Measurements from ENCODE around the gene LPIN1. TPM values are rescaled to one million over a fixed set of nuclear protein-coding genes. Genes with fewer than 3 reads are reported as not detected.
A peak's percentile ranks its signal among the peaks of the same experiment; 100 is the strongest.
"Not testable (repeated sequence)": the region's sequence is repeated elsewhere in the genome, so short reads cannot be mapped to it uniquely, and the experiment has no call there.

Gene LPIN1
- total RNA-seq, 1 experiment from 2014 or later, result 13.9 TPM

DNA sequence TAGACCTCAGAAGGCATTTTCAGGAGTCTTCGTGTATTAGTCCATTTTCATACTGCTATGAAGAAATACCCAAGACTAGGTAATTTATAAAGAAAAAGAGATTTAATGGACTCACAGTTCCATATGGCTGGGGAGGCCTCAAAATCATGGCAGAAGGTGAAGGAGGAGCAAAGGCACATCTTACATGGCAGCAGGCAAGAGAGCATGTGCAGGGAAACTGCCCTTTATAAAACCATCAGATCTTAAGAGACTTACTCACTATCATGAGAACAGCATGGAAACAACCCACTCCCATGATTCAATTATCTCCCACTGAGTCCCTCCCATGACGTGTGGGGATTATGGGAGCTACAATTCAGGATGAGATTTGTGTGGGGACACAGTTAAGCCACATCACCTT, 101.5 kb downstream of the LPIN1 start:
- Mint-ChIP-seq H3K36me3 (peaks cover 19% of the 10 kb centered on the region), H3K4me1 (peaks cover 11% of the 10 kb centered on the region), H3K9me3 (peaks cover 33% of the 10 kb centered on the region)
- CTCF ChIA-PET, result interaction anchor here (0.6 kb wide), 1 partner anchor 19 kb away, joined by 3 read pairs; no protein-coding TSS in a partner anchor
- DNase-seq (ENCODE audit: low spot score); H3K27me3 Mint-ChIP-seq (ENCODE audit: low read depth); POLR2A ChIA-PET; H3K27ac Mint-ChIP-seq; ATAC-seq; H3K4me3 Mint-ChIP-seq: not testable (repeated sequence)

DNA sequence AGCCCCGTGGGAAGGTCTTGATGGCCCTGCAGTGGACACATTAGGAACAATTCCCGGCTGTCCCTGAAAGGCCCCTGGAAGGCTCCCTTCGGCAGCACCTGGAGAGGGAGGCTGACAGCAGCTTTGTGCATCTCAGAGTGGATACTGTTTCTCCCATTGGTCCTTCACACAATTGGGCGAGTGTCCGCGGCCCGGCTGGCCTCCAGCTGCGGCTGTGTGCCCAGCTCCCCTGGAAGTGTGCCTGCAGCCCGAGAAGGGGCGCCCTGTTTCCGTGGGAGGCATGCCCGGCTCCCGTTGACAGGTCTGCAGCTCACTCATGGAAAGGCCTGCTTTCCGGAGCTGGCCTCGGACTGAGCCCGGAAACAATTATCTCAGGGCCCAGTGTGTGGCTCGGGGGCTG, 103.7 kb downstream of the LPIN1 start:
- Mint-ChIP-seq H3K27ac (no peak overlapping the region), H3K4me1 (peaks cover 11% of the 10 kb centered on the region), H3K27me3 (ENCODE audit: low read depth) (no peaks in the 10 kb centered on the region), H3K4me3 (no peak overlapping the region; the same call in 1 of the 2 replicates), H3K9me3 (peaks cover 30% of the 10 kb centered on the region), H3K36me3 (peaks cover 19% of the 10 kb centered on the region)
- ChIA-PET CTCF (interaction anchor here (1.2 to 2.2 kb wide), 4 partner anchors 14 to 246 kb away, joined by 3 to 8 read pairs (median 4); no protein-coding TSS in a partner anchor), POLR2A (no interaction called here)
- TF ChIP-seq ATF1 (CRISPR knock-in tag; IDR thresholded peaks at IDR 0.05) (no peak), IRF2 (CRISPR knock-in tag; IDR thresholded peaks at IDR 0.05; ENCODE audit: borderline replicate concordance, low read depth) (no peak), JUN (CRISPR knock-in tag; IDR thresholded peaks at IDR 0.05) (no peak), RORB (CRISPR knock-in tag; IDR thresholded peaks at IDR 0.05) (no peak), GTF2I (CRISPR knock-in tag; conservative IDR thresholded peaks at IDR 0.05) (no peak), NR2C2 (CRISPR knock-in tag; IDR thresholded peaks at IDR 0.05) (no peak), NR3C1 (CRISPR knock-in tag; conservative IDR thresholded peaks at IDR 0.05; ENCODE audit: low read depth) (no peak), ELF4 (CRISPR knock-in tag; IDR thresholded peaks at IDR 0.05; ENCODE audit: low read depth) (no peak), ZNF396 (CRISPR knock-in tag; IDR thresholded peaks at IDR 0.05; ENCODE audit: borderline replicate concordance) (no peak), ZNF219 (CRISPR knock-in tag; IDR thresholded peaks at IDR 0.05; ENCODE audit: borderline replicate concordance) (no peak), NFYB (CRISPR knock-in tag; conservative IDR thresholded peaks at IDR 0.05; ENCODE audit: low read depth) (no peak)
- TF ChIP-seq, protein P1, sequence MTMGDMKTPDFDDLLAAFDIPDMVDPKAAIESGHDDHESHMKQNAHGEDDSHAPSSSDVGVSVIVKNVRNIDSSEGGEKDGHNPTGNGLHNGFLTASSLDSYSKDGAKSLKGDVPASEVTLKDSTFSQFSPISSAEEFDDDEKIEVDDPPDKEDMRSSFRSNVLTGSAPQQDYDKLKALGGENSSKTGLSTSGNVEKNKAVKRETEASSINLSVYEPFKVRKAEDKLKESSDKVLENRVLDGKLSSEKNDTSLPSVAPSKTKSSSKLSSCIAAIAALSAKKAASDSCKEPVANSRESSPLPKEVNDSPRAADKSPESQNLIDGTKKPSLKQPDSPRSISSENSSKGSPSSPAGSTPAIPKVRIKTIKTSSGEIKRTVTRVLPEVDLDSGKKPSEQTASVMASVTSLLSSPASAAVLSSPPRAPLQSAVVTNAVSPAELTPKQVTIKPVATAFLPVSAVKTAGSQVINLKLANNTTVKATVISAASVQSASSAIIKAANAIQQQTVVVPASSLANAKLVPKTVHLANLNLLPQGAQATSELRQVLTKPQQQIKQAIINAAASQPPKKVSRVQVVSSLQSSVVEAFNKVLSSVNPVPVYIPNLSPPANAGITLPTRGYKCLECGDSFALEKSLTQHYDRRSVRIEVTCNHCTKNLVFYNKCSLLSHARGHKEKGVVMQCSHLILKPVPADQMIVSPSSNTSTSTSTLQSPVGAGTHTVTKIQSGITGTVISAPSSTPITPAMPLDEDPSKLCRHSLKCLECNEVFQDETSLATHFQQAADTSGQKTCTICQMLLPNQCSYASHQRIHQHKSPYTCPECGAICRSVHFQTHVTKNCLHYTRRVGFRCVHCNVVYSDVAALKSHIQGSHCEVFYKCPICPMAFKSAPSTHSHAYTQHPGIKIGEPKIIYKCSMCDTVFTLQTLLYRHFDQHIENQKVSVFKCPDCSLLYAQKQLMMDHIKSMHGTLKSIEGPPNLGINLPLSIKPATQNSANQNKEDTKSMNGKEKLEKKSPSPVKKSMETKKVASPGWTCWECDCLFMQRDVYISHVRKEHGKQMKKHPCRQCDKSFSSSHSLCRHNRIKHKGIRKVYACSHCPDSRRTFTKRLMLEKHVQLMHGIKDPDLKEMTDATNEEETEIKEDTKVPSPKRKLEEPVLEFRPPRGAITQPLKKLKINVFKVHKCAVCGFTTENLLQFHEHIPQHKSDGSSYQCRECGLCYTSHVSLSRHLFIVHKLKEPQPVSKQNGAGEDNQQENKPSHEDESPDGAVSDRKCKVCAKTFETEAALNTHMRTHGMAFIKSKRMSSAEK (CRISPR knock-in tag; IDR thresholded peaks at IDR 0.05; ENCODE audit: borderline replicate concordance), result no peak
- TF ChIP-seq, protein P2, sequence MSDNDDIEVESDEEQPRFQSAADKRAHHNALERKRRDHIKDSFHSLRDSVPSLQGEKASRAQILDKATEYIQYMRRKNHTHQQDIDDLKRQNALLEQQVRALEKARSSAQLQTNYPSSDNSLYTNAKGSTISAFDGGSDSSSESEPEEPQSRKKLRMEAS (CRISPR knock-in tag; IDR thresholded peaks at IDR 0.05), result no peak
- TF ChIP-seq, protein P3, sequence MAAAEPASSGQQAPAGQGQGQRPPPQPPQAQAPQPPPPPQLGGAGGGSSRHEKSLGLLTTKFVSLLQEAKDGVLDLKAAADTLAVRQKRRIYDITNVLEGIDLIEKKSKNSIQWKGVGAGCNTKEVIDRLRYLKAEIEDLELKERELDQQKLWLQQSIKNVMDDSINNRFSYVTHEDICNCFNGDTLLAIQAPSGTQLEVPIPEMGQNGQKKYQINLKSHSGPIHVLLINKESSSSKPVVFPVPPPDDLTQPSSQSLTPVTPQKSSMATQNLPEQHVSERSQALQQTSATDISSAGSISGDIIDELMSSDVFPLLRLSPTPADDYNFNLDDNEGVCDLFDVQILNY (CRISPR knock-in tag; IDR thresholded peaks at IDR 0.05), result no peak
- TF ChIP-seq, protein P4, sequence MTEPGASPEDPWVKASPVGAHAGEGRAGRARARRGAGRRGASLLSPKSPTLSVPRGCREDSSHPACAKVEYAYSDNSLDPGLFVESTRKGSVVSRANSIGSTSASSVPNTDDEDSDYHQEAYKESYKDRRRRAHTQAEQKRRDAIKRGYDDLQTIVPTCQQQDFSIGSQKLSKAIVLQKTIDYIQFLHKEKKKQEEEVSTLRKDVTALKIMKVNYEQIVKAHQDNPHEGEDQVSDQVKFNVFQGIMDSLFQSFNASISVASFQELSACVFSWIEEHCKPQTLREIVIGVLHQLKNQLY (CRISPR knock-in tag; IDR thresholded peaks at IDR 0.05), result no peak
- TF ChIP-seq, protein P5, sequence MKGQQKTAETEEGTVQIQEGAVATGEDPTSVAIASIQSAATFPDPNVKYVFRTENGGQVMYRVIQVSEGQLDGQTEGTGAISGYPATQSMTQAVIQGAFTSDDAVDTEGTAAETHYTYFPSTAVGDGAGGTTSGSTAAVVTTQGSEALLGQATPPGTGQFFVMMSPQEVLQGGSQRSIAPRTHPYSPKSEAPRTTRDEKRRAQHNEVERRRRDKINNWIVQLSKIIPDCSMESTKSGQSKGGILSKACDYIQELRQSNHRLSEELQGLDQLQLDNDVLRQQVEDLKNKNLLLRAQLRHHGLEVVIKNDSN (CRISPR knock-in tag; IDR thresholded peaks at IDR 0.05), result no peak
- TF ChIP-seq, protein P6, sequence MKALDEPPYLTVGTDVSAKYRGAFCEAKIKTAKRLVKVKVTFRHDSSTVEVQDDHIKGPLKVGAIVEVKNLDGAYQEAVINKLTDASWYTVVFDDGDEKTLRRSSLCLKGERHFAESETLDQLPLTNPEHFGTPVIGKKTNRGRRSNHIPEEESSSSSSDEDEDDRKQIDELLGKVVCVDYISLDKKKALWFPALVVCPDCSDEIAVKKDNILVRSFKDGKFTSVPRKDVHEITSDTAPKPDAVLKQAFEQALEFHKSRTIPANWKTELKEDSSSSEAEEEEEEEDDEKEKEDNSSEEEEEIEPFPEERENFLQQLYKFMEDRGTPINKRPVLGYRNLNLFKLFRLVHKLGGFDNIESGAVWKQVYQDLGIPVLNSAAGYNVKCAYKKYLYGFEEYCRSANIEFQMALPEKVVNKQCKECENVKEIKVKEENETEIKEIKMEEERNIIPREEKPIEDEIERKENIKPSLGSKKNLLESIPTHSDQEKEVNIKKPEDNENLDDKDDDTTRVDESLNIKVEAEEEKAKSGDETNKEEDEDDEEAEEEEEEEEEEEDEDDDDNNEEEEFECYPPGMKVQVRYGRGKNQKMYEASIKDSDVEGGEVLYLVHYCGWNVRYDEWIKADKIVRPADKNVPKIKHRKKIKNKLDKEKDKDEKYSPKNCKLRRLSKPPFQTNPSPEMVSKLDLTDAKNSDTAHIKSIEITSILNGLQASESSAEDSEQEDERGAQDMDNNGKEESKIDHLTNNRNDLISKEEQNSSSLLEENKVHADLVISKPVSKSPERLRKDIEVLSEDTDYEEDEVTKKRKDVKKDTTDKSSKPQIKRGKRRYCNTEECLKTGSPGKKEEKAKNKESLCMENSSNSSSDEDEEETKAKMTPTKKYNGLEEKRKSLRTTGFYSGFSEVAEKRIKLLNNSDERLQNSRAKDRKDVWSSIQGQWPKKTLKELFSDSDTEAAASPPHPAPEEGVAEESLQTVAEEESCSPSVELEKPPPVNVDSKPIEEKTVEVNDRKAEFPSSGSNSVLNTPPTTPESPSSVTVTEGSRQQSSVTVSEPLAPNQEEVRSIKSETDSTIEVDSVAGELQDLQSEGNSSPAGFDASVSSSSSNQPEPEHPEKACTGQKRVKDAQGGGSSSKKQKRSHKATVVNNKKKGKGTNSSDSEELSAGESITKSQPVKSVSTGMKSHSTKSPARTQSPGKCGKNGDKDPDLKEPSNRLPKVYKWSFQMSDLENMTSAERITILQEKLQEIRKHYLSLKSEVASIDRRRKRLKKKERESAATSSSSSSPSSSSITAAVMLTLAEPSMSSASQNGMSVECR (CRISPR knock-in tag; IDR thresholded peaks at IDR 0.05; ENCODE audit: borderline replicate concordance), result no peak
- TF ChIP-seq, protein P7, sequence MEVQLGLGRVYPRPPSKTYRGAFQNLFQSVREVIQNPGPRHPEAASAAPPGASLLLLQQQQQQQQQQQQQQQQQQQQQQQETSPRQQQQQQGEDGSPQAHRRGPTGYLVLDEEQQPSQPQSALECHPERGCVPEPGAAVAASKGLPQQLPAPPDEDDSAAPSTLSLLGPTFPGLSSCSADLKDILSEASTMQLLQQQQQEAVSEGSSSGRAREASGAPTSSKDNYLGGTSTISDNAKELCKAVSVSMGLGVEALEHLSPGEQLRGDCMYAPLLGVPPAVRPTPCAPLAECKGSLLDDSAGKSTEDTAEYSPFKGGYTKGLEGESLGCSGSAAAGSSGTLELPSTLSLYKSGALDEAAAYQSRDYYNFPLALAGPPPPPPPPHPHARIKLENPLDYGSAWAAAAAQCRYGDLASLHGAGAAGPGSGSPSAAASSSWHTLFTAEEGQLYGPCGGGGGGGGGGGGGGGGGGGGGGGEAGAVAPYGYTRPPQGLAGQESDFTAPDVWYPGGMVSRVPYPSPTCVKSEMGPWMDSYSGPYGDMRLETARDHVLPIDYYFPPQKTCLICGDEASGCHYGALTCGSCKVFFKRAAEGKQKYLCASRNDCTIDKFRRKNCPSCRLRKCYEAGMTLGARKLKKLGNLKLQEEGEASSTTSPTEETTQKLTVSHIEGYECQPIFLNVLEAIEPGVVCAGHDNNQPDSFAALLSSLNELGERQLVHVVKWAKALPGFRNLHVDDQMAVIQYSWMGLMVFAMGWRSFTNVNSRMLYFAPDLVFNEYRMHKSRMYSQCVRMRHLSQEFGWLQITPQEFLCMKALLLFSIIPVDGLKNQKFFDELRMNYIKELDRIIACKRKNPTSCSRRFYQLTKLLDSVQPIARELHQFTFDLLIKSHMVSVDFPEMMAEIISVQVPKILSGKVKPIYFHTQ (CRISPR knock-in tag; IDR thresholded peaks at IDR 0.05), result no peak
- peak; percentile 21 for DNase-seq (ENCODE audit: low spot score)
- ATAC-seq, result peak; percentile 34
